ENCODE measurements around the gene NEAT1. TPM values are rescaled to one million over a fixed set of nuclear protein-coding genes. Genes with fewer than 3 reads are reported as not detected.

Gene NEAT1
- total and polyA plus RNA-seq, 2 of the 8 experiments (the other 6 are each of a cell fraction or from before 2014, with no cell fraction given), result 2.4 to 10.7 TPM

- Histone ChIP-seq H2AFZ (ENCODE audit: low read length) (no peak overlapping the region), H4K8ac (ENCODE audit: extremely low read depth, insufficient read depth, low read length) (no peak overlapping the region), H2BK12ac (ENCODE audit: low read depth, low read length) (no peak overlapping the region), H3K4ac (replicated peaks; ENCODE audit: insufficient read length, low read depth, low read length) (no peak overlapping the region), H2BK120ac (replicated peaks; ENCODE audit: low read depth, low read length) (no peak overlapping the region), H3K14ac (ENCODE audit: insufficient read length) (no peak overlapping the region), H3K23me2 (ENCODE audit: low read depth, low read length) (peaks cover 7% of the 10 kb centered on the region; the same call in 1 of the 2 replicates), H3K23ac (ENCODE audit: insufficient read length) (no peak overlapping the region), H3K4me1 (replicated peaks in 1 of 4; ENCODE audit: control insufficient read depth in 3 of 4, insufficient read depth in 4 of 4, low read length in 3 of 4) (peaks cover 9 to 32% (median 12%) of the 10 kb centered on the region in 4 experiments), H2AK5ac (ENCODE audit: low read depth, low read length) (no peak overlapping the region), H4K20me1 (replicated peaks in 1 of 2; ENCODE audit: control insufficient read depth in 1 of 2, insufficient read depth in 2 of 2, low read length in 2 of 2) (peaks cover 5 to 16% of the 10 kb centered on the region in 2 experiments), H4K91ac (replicated peaks; ENCODE audit: insufficient read length, low read length) (no peak overlapping the region), H2BK15ac (ENCODE audit: low read length) (no peak overlapping the region), H3K56ac (replicated peaks; ENCODE audit: insufficient read length, low read depth, low read length) (no peak overlapping the region), H3K79me2 (ENCODE audit: control insufficient read depth in 1 of 2, insufficient read depth in 2 of 2, low read length in 2 of 2) (peaks cover 0 to 24% of the 10 kb centered on the region in 2 experiments), H2BK5ac (ENCODE audit: low read depth, low read length) (no peak overlapping the region), H2BK20ac (ENCODE audit: low read length) (no peak overlapping the region), H3K27ac (ENCODE audit: low read depth, low read length) (no peak overlapping the region), H3K18ac (ENCODE audit: extremely low read depth, low read length) (no peak overlapping the region), H3K4me2 (ENCODE audit: insufficient read depth in 1 of 2, low read depth in 2 of 2, low read length in 2 of 2) (no peak overlapping the region; a peak in 1 of 4 replicates), H3K4me3 (ENCODE audit: extremely low read depth in 1 of 4, insufficient read depth in 2 of 4, low read depth in 3 of 4, low read length in 4 of 4) (no peak overlapping the region), H3K9ac (replicated peaks in 1 of 4; ENCODE audit: extremely low read depth in 1 of 4, low read depth in 3 of 4, low read length in 3 of 4) (no peak overlapping the region), H3K27me3 (replicated peaks in 1 of 4; ENCODE audit: control insufficient read depth in 3 of 4, extremely low read depth in 1 of 4, insufficient read depth in 3 of 4, low read length in 3 of 4) (no peaks in the 10 kb centered on the region), H3K36me3 (ENCODE audit: control insufficient read depth in 2 of 4, insufficient read depth in 4 of 4, low read length in 3 of 4) (no peaks in the 10 kb centered on the region), H4K5ac (ENCODE audit: insufficient read length, low read depth, low read length) (no peak overlapping the region), H3K9me3 (ENCODE audit: insufficient read depth in 2 of 2, low read depth in 1 of 2, low read length in 1 of 2) (no peaks in the 10 kb centered on the region), H3K79me1 (ENCODE audit: low read depth, low read length) (peaks cover 9% of the 10 kb centered on the region; the same call in 1 of the 2 replicates)
- 60% methylated on average over 9 of the region's 9 CpGs; no CpG with 5 or more reads in 1 of the 2 experiments for WGBS, 2 experiments (ENCODE audit: extremely low coverage in 1 of 2, insufficient coverage in 1 of 2, insufficient read length in 1 of 2, insufficient replicate concordance in 2 of 2, low coverage in 1 of 2, low lambda C conversion rate in 2 of 2, missing lambda C conversion rate in 1 of 2)
- ChIA-PET CTCF (ENCODE audit: partially characterized antibody) (interaction anchor here (1.1 to 22.8 kb wide), 4 partner anchors 8 to 40 kb away, joined by 3 to 430 read pairs (median 10); no protein-coding TSS in a partner anchor), POLR2A (ENCODE audit: partially characterized antibody) (interaction anchor here (0.8 to 20.8 kb wide), 5 partner anchors 10 to 76 kb away, joined by 3 to 826 read pairs (median 4); partner anchors contain the start of gene MALAT1)
- FAIRE-seq (no peak), DNase-seq (ENCODE audit: low read depth in 1 of 2, low spot score in 2 of 2) (no peak)
- TF ChIP-seq JUN (IDR thresholded peaks at IDR 0.05; ENCODE audit: low read depth, low read length) (no peak), RAD21 (IDR thresholded peaks at IDR 0.05 in 1 of 2, conservative IDR thresholded peaks at IDR 0.05 in 1 of 2; ENCODE audit: low read depth in 2 of 2, low read length in 2 of 2) (no peak), KDM5A (IDR thresholded peaks at IDR 0.05; ENCODE audit: low read length) (no peak), CREB1 (IDR thresholded peaks at IDR 0.05) (no peak), NANOG (IDR thresholded peaks at IDR 0.05; ENCODE audit: insufficient read depth, low read depth, low read length, poor library complexity, severe bottlenecking) (no peak), BACH1 (IDR thresholded peaks at IDR 0.05; ENCODE audit: low read length) (no peak), CTCF (IDR thresholded peaks at IDR 0.05; ENCODE audit: control extremely low read depth in 1 of 3, insufficient read depth in 1 of 3, low read depth in 1 of 3, low read length in 3 of 3) (no peak), ASH2L (IDR thresholded peaks at IDR 0.05; ENCODE audit: low read length) (no peak), CHD1 (IDR thresholded peaks at IDR 0.05; ENCODE audit: low read depth, low read length) (no peak)
Measured at GRCh38 chr11:65429068-65429681, 6.6 kb downstream of the NEAT1 start.

All from H1 (cell line).